Loucy (cell line): ENCODE data around the gene OSBPL7.

Experiments
- H2AFZ ChIP-seq: fragments of 200-600 bp; sonication (generic); 2 replicates; pipeline ENCODE4 v1.6.0; 2016; ENCODE audit warnings: antibody characterized with exemption, mild to moderate bottlenecking, low read length, moderate library complexity
- H3F3A ChIP-seq: fragments of 200-600 bp; 2 replicates; pipeline ENCODE4 v1.6.0; 2016; ENCODE audit warnings: antibody characterized with exemption, low read depth, mild to moderate bottlenecking
- H3K27me3 ChIP-seq: fragments of 200-600 bp; sonication (generic); 2 replicates; pipeline ENCODE4 v1.6.1; 2014; ENCODE audit warnings: low read length, mild to moderate bottlenecking; ENCODE audit not compliant: insufficient read depth, poor library complexity, severe bottlenecking
- H3K36me3 ChIP-seq: fragments of 200-600 bp; sonication (generic); 2 replicates; pipeline ENCODE4 v1.6.1; 2016; ENCODE audit warnings: low read length; ENCODE audit not compliant: insufficient read depth
- H3K4me1 ChIP-seq: fragments of 200-600 bp; sonication (generic); 2 replicates; pipeline ENCODE4 v1.5.1; 2014; ENCODE audit warnings: low read length, mild to moderate bottlenecking; ENCODE audit not compliant: insufficient read depth, poor library complexity, severe bottlenecking
- H3K4me2 ChIP-seq: fragments of 200-600 bp; sonication (generic); 2 replicates; pipeline ENCODE4 v1.6.0; 2014; ENCODE audit warnings: antibody characterized with exemption, low read length, low read depth, mild to moderate bottlenecking; ENCODE audit not compliant: poor library complexity, severe bottlenecking
- H3K4me3 ChIP-seq: fragments of 200-600 bp; sonication (generic); 2 replicates; pipeline ENCODE4 v1.5.1; 2014; ENCODE audit warnings: low read length, mild to moderate bottlenecking, mixed read lengths; ENCODE audit not compliant: poor library complexity, severe bottlenecking
- H3K79me2 ChIP-seq: fragments of 200-600 bp; sonication (generic); 2 replicates; pipeline ENCODE4 v1.6.1; 2014; ENCODE audit warnings: low read length; ENCODE audit not compliant: insufficient read depth
- H3K9ac ChIP-seq: fragments of 200-600 bp; sonication (generic); 2 replicates; pipeline ENCODE4 v1.6.0; 2014; ENCODE audit warnings: mild to moderate bottlenecking, low read depth, low read length, moderate library complexity; ENCODE audit not compliant: poor library complexity, severe bottlenecking
- H3K9me2 ChIP-seq: fragments of 200-600 bp; sonication (generic); replicated peaks from 2 replicates; pipeline ENCODE4 v1.6.1; 2016; ENCODE audit warnings: low read depth, low read length, mixed read lengths
- H3K9me3 ChIP-seq: fragments of 200-600 bp; sonication (generic); 2 replicates; pipeline ENCODE4 v1.6.1; 2014; ENCODE audit warnings: mild to moderate bottlenecking, antibody characterized with exemption, low read length, low read depth; ENCODE audit not compliant: insufficient read depth
- H4K20me1 ChIP-seq: fragments of 200-600 bp; sonication (generic); 2 replicates; pipeline ENCODE4 v1.6.0; 2014; ENCODE audit warnings: antibody characterized with exemption, low read length, mild to moderate bottlenecking; ENCODE audit not compliant: insufficient read depth, poor library complexity, severe bottlenecking
- CTCF ChIP-seq: fragments of 200-600 bp; sonication (generic); conservative IDR thresholded peaks from 2 replicates; pipeline ENCODE4 v1.5.1; 2014; ENCODE audit warnings: mild to moderate bottlenecking, antibody characterized with exemption, low read length
- EZH2phosphoT487 ChIP-seq: fragments of 200-600 bp; IDR thresholded peaks from 2 replicates; pipeline ENCODE4 v1.6.1; 2018; ENCODE audit warnings: antibody characterized with exemption, mild to moderate bottlenecking, moderate library complexity, borderline replicate concordance

The OSBPL7 gene

GRCh38 chr17:47813512-47814031 lies 8.0 kb downstream of the OSBPL7 start:
- no peaks in the 10 kb centered on the region for H3F3A ChIP-seq
- no peaks in the 10 kb centered on the region for H3K79me2 ChIP-seq
- H3K27me3 ChIP-seq, result no peaks in the 10 kb centered on the region
- H3K9me2 ChIP-seq, result no peaks in the 10 kb centered on the region
- no peak overlapping the region for H3K9ac ChIP-seq
- no peak overlapping the region for H3K4me2 ChIP-seq
- no peaks in the 10 kb centered on the region for H3K9me3 ChIP-seq
- peaks cover 11% of the 10 kb centered on the region; the same call in 1 of the 2 replicates for H3K36me3 ChIP-seq
- H3K4me3 ChIP-seq, result no peak overlapping the region
- no peaks in the 10 kb centered on the region for H3K4me1 ChIP-seq
- TF ChIP-seq EZH2phosphoT487, result no peak
- TF ChIP-seq CTCF, result no peak
- H4K20me1 ChIP-seq, result no peaks in the 10 kb centered on the region
- H2AFZ ChIP-seq, result no peak overlapping the region

DNA sequence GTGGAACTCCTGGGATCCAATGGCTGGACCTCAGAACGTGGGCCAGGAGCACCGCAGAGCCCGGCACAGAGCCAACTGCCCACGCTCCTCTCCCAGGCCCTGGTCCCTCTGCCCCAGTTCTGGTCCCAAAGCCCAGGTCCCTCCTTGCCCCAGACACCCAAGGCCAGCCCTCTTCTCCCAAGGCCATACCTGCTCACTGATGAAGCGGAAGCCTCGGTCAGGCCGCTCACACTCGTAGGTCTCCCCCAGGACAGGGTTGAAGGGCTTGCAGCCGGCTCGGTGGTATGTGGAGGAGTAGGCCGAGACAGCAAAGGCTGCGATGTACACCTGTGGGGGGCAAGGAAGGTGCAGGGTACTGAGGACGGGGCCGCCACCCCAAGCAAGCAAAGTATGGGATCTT lies 8.5 kb downstream of the OSBPL7 start:
- Histone ChIP-seq H3K9ac (no peak overlapping the region), H3K9me3 (no peaks in the 10 kb centered on the region), H3K9me2 (no peaks in the 10 kb centered on the region), H3K4me3 (no peak overlapping the region), H3F3A (no peaks in the 10 kb centered on the region), H4K20me1 (no peaks in the 10 kb centered on the region), H3K27me3 (no peaks in the 10 kb centered on the region), H3K4me1 (no peaks in the 10 kb centered on the region), H2AFZ (no peak overlapping the region), H3K36me3 (peaks cover 14% of the 10 kb centered on the region; the same call in 1 of the 2 replicates), H3K4me2 (no peak overlapping the region), H3K79me2 (no peaks in the 10 kb centered on the region)
- no peak for TF ChIP-seq EZH2phosphoT487

GRCh38 chr17:47812146-47812920 lies 9.3 kb downstream of the OSBPL7 start:
- Histone ChIP-seq H3K36me3 (peaks cover 14% of the 10 kb centered on the region; the same call in 1 of the 2 replicates), H3F3A (no peaks in the 10 kb centered on the region), H4K20me1 (no peaks in the 10 kb centered on the region), H2AFZ (no peak overlapping the region), H3K9ac (no peak overlapping the region), H3K4me1 (no peaks in the 10 kb centered on the region), H3K9me2 (no peaks in the 10 kb centered on the region), H3K4me2 (no peak overlapping the region), H3K9me3 (no peaks in the 10 kb centered on the region), H3K4me3 (no peak overlapping the region), H3K27me3 (no peaks in the 10 kb centered on the region), H3K79me2 (no peaks in the 10 kb centered on the region)
- no peak for TF ChIP-seq CTCF
- no peak for TF ChIP-seq EZH2phosphoT487
